ENCODE results near the gene ACSF2.

Gene ACSF2

GRCh38 chr17:50467114-50467854, 41.3 kb downstream of the ACSF2 start:
- no peak overlapping the region for H2AFZ ChIP-seq (ENCODE audit: low read depth, low read length)
- ATAC-seq (ENCODE audit: insufficient read depth, low read depth): no peak
- H4K20me1 ChIP-seq (ENCODE audit: insufficient read depth, low read length): no peaks in the 10 kb centered on the region
- no peaks in the 10 kb centered on the region for H3K79me2 ChIP-seq (ENCODE audit: insufficient read depth, low read length)
- H3K9ac ChIP-seq (ENCODE audit: low read depth, low read length): no peak overlapping the region
- H3K27me3 ChIP-seq (ENCODE audit: insufficient read depth, low read length, poor library complexity): no peaks in the 10 kb centered on the region
- H3K9me3 ChIP-seq (ENCODE audit: insufficient read depth, low read length, severe bottlenecking): no peaks in the 10 kb centered on the region
- TF ChIP-seq CTCF (IDR thresholded peaks at IDR 0.05; ENCODE audit: borderline replicate concordance, extremely low read depth, low read length, poor library complexity, severe bottlenecking) (no peak), EZH2 (IDR thresholded peaks at IDR 0.05; ENCODE audit: borderline replicate concordance, low read depth, low read length, severe bottlenecking) (no peak)
- H3K27ac ChIP-seq (ENCODE audit: low read length): no peak overlapping the region
- DNase-seq: no peak
- H3K36me3 ChIP-seq (ENCODE audit: insufficient read depth, low read length): peaks cover 5% of the 10 kb centered on the region
- H3K4me2 ChIP-seq (ENCODE audit: insufficient read depth, low read length): no peak overlapping the region
- no peak overlapping the region for H3K4me3 ChIP-seq (ENCODE audit: low read depth in 1 of 2, low read length in 2 of 2)
- H3K4me1 ChIP-seq (ENCODE audit: insufficient read depth, low read length): no peaks in the 10 kb centered on the region

GRCh38 chr17:50467855-50468303, 41.9 kb downstream of the ACSF2 start:
- H3K79me2 ChIP-seq (ENCODE audit: insufficient read depth, low read length): no peaks in the 10 kb centered on the region
- H3K36me3 ChIP-seq (ENCODE audit: insufficient read depth, low read length): peaks cover 5% of the 10 kb centered on the region
- TF ChIP-seq CTCF (IDR thresholded peaks at IDR 0.05; ENCODE audit: borderline replicate concordance, extremely low read depth, low read length, poor library complexity, severe bottlenecking): no peak
- TF ChIP-seq EZH2 (IDR thresholded peaks at IDR 0.05; ENCODE audit: borderline replicate concordance, low read depth, low read length, severe bottlenecking): no peak
- no peaks in the 10 kb centered on the region for H4K20me1 ChIP-seq (ENCODE audit: insufficient read depth, low read length)
- no peaks in the 10 kb centered on the region for H3K4me1 ChIP-seq (ENCODE audit: insufficient read depth, low read length)
- no peaks in the 10 kb centered on the region for H3K9me3 ChIP-seq (ENCODE audit: insufficient read depth, low read length, severe bottlenecking)
- H2AFZ ChIP-seq (ENCODE audit: low read depth, low read length): no peak overlapping the region
- DNase-seq (no peak), ATAC-seq (ENCODE audit: insufficient read depth, low read depth) (no peak)
- no peak overlapping the region for H3K4me3 ChIP-seq (ENCODE audit: low read depth in 1 of 2, low read length in 2 of 2)
- H3K4me2 ChIP-seq (ENCODE audit: insufficient read depth, low read length): no peak overlapping the region
- no peak overlapping the region for H3K9ac ChIP-seq (ENCODE audit: low read depth, low read length)
- H3K27me3 ChIP-seq (ENCODE audit: insufficient read depth, low read length, poor library complexity): no peaks in the 10 kb centered on the region
- H3K27ac ChIP-seq (ENCODE audit: low read length): no peak overlapping the region

- no peak within 1 kb of the TSS for H3K9ac ChIP-seq (ENCODE audit: low read depth, low read length)
These were observed 42.5 kb downstream of the ACSF2 start, which contains the start of gene CHAD for GRCh38 chr17:50468304-50469207. CHAD (minus strand) TSS chr17:50468880; CDS start chr17:50468813, 67 bp downstream.

More at GRCh38 chr17:50468304-50469207, 42.5 kb downstream of the ACSF2 start, which contains the start of gene CHAD:
- no peak for TF ChIP-seq EZH2 (IDR thresholded peaks at IDR 0.05; ENCODE audit: borderline replicate concordance, low read depth, low read length, severe bottlenecking)
- TF ChIP-seq CTCF (IDR thresholded peaks at IDR 0.05; ENCODE audit: borderline replicate concordance, extremely low read depth, low read length, poor library complexity, severe bottlenecking): no peak
- ATAC-seq (ENCODE audit: insufficient read depth, low read depth): no peak
- H3K36me3 ChIP-seq (ENCODE audit: insufficient read depth, low read length): peaks cover 6% of the 10 kb centered on the region
- no peak within 1 kb of the TSS for H3K27ac ChIP-seq (ENCODE audit: low read length)
- no peak within 1 kb of the TSS for H2AFZ ChIP-seq (ENCODE audit: low read depth, low read length)
- no peak within 1 kb of the TSS for H3K4me3 ChIP-seq (ENCODE audit: low read depth in 1 of 2, low read length in 2 of 2)
- no peak within 1 kb of the TSS for H3K4me2 ChIP-seq (ENCODE audit: insufficient read depth, low read length)
- H3K9me3 ChIP-seq (ENCODE audit: insufficient read depth, low read length, severe bottlenecking): no peaks in the 10 kb centered on the region
- no peaks in the 10 kb centered on the region for H3K27me3 ChIP-seq (ENCODE audit: insufficient read depth, low read length, poor library complexity)
- DNase-seq: no peak
- no peaks in the 10 kb centered on the region for H3K4me1 ChIP-seq (ENCODE audit: insufficient read depth, low read length)
- H3K79me2 ChIP-seq (ENCODE audit: insufficient read depth, low read length): no peaks in the 10 kb centered on the region
- H4K20me1 ChIP-seq (ENCODE audit: insufficient read depth, low read length): no peaks in the 10 kb centered on the region
